CD4-positive, alpha-beta T cell treated with Interferon alpha-2 for 1 hour (primary cell): ENCODE measurements around the gene SELENOI.

Experiments
- DNase-seq, 2 donors: peaks; one replicate each; pipeline ENCODE4 v3.0.0-alpha.2; 2020 to 2022

Gene SELENOI

DNA sequence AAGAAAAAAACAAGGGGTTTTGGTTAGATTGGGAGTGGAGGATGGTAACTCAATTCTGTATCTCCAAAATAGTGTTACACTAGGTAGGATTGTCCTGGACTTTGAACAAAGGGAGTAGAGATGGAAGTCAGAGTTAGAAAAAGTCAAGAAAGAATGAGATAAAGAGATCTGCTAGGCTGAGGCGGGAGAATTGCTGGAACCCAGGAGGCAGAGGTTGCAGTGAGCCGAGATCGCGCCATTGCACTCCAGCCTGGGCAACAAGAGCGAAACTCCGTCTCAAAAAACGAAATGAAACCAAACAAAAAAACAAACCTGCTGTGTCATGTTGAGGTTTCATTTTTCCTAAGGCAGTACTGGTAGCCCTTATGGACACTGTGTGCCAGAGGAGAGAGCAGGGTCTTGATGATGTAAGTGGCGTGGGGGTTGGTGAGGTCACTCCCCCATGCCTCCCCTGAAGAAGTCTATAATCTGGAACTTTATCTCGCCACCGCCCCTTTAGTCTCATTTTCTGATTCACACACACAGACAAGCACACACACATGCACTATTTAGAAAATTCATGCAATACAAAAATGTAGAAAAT lies 66.2 kb downstream of the SELENOI start:
- peak; percentile 19 to 28 for DNase-seq

DNA sequence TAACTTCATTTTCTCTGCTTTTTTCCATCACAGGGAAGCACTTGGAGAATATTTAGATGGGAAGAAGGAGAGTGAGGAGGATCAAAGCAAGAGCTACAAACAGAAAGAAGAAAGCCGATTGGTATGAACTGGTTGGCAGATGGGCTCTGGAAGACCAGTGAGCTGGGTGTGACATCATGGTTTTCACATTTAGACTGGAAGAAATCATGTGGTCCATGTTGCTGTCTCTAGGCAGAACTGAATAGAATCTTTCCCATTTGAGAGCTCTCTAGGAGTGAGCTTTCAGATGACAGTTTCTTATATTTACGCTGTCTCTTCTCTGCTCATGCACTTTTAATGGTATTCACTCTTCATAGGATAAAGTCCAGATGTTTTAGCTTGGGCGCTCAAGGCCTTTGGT lies 68.4 kb downstream of the SELENOI start:
- DNase-seq = no peak

DNA sequence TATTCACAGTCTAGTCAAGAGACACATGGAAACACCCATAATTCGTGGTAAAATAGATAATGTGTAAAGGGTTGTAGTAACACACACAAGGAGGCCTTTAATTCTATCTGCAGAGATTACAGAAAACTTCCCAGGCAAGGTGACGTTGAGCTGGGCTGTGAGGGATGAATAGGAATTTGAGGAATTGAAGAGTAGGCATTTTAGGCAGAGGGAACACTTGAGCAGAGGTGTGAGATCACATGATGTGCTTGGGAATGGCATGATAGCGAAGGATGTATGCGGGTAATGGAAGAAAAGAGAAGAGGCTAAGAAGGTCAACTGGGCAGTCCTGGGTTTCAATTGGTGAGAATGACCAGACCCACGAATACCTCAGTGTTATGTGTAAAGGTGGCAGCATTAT lies 76.0 kb downstream of the SELENOI start:
- no peak for DNase-seq

DNA sequence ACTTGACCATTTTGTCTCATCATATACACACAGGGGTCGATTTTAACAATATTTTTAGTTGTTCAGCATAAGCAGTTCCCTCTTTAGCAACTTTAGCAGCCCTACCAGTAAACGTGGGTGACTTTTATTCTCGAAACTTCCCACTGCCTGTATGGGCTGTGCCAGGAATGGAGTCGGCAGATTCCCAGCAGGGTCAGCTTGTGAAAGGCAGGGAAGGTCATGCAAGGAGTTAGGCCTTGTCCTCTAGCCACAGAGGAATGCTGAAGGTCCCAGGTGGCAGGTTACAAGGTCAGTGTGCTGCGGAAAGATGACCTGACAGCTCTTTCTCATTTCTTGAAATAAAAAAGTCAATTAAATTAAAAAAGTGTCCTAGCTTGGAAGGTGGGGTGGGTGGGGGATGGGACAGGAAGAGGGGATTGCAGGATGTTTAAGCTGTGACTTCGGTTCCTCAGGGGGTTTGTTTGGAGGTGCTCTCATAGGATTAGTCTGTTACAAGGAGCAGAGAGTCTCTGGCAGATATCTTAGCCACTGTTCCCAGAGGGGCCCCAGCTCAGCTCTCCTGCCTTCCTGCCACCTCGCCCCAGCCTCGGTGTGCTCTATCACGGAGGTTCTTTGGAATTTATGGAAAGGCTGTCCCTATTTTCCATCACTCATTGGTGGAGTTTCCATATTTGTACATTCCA lies 77.1 kb downstream of the SELENOI start:
- no peak for DNase-seq

DNA sequence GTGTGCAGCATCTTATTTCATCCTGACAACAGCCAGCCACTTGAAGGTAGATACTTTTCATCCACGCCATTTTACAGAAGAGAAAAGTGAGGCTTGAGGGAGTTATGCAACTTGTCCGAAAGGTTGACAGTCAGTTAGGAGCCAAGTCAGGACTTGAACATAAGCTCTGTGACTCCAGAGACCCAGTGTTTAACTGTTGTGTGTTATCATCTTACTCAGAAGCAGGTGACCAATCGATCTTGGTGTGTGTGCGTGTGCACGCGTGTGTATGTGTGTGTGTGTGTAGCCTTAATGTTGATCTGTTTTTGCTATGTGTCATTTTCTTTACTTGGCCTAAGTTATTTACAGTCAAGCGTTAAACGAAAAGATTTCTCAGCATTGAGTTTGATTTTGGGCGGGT lies 77.8 kb downstream of the SELENOI start:
- DNase-seq = no peak

DNA sequence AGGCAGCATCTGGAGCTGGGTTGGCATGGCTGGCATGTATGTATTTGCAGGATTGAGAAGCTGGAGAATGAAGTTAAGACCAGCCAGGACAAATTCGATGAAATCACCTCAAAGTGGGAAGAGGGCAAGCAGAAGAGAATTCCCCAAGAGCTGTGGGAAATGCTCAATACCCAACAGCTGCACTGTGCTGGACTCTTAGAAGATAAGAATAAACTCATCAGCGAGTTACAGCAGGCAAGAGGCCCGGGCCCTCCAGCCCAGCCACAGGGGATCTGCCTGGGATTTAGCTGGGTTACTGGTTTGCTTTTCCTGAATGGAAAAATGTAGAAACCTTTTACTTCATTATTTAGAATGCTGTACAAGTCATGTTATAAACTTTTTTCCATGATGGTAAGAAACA lies 78.3 kb downstream of the SELENOI start:
- DNase-seq = no peak

DNA sequence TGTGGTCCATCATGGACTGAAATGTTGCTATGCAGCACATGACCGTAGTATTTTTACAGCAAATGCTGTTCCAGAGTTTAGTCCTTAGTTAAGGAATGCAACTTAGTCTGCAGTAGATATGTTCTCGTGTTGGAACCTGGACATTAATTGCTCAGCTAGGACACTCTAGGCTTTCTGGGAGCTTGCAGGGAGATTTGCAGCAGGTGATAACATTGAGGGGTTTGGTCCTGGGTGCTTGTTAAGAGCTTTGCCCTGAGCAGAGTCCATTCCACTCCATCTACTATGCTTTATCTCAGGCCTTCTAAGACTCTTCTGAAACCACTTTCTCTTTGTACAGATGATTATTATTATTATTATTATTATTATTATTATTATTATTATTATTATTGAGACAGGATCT lies 82.9 kb downstream of the SELENOI start:
- no peak for DNase-seq

DNA sequence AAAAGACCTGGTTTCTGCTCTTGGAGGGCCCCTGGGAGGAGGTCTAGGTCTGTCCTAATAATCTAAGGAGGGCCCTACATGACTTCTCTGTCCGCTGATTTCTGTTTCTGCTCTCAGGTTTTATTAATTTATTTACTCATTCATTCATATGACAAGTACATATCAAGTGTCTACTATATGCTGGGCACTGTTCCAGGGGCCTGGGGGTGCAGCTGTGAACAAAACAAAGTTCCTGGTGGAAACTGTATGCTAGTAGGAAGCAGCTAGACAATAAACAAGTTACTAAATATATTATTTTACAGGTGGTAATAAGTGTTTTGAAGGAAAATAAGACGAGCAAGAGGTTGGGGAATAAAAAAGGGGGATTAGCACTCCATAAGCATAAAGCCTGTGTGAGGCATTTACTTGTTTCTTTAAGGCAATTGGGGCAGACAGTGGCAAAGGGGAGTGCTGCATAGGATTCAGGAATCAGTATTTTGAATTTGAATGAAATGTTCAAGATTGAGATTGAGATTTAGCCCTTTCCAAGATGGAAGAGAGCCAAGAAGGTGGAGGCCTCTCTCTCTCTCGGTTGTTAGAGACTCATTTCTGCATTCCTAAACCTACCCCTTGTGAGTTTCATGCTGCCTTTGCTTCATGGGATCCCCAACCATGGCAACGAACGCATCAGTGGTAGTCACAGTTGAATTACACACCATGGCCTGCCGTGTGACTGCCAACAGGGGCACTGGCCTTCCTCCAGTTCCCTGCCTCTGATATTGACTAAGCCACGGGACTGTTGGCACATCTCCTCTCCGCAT lies 84.0 kb downstream of the SELENOI start:
- no peak for DNase-seq

DNA sequence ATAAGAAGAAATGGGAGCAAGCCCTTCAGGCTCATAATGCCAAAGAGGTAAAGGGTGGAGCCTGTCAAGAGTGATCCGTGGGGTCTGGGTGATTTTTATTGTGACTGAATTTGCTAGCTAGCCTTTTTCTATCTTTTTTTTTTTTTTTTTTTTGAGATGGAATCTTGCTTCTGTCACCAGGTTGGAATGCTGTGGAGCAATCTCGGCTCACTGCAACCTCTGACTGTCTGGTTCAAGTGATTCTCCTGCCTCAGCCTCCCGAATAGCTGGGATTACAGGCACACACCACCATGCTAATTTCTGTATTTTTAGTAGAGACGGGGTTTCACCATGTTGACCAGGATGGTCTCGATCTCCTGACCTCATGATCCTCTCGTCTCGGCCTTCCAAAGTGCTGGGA lies 84.9 kb downstream of the SELENOI start:
- no peak for DNase-seq

DNA sequence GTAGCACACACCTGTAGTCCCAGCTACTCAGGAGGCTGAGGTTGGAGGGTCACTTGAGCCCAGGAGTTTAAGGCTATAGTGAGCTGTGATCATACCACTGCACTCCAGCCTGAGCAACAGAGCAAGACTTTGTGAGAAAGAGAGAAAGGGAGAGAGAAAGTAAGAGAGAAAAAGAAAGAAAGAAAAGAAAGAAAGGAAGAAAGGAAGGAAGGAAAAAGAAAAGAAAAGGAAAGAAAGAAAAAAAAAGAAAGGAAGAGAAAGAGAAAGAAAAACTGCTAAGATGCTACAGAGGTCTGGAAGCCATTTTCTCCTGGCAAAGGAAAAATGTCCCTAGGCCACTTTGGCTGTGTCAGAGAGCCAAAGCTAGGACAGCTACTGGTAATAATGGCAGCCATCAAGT lies 86.4 kb downstream of the SELENOI start:
- DNase-seq = no peak

DNA sequence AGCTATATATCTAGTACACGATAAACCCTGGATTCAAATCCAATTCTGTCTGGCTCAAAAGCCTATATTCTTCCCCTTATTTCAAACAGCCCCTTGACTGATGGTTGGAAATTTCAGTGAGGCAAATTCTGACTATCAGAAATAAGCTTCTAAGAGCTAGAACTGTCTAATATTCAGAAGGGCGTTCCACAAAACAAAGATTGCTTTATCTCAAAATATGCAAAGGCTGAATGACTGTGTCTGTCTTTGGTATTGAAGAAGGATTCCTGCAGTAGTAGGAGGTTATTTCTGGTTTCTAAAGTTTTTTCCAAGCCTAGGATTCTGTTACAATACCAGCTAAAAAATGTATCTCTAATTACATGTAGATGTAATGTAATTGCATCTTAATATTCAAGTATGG lies 86.9 kb downstream of the SELENOI start:
- no peak for DNase-seq

DNA sequence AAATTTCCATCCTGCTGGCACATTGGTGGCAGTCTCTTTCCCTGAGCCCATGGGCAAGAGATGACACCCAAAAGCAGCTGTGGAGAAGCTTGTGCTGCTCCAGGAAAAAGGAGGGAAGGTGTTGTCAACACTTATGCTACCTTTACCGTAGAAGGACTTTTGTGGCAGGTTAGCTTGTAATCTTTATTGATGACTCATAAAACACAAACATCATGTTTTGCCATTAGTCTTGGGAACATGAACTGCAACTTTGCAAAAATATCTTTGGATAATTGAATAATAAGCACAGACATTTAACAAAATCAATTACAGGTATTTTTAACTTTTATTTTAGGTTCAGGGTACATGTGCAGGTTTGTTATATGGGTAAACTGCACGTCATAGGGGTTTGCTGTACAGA lies 89.2 kb downstream of the SELENOI start:
- no peak for DNase-seq

DNA sequence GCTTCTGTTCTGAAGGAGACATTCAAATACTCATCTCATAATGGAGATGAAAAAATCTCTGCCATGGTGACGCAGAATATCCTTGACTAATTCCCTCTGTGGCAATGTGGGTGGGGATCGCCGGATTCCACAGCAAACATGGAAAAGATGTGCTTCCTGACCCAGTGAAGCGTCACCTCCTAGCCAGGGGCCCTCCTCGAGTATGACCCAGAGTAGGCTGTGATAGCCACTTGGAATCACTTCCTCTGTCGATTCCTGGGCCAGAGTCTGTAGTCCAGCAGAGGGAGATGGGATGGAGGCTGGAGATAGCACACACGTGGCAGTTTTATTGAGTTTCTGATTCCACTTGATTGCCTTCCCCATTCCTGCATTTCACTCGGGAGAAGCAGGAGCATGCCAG lies 92.6 kb downstream of the SELENOI start:
- DNase-seq = no peak

DNA sequence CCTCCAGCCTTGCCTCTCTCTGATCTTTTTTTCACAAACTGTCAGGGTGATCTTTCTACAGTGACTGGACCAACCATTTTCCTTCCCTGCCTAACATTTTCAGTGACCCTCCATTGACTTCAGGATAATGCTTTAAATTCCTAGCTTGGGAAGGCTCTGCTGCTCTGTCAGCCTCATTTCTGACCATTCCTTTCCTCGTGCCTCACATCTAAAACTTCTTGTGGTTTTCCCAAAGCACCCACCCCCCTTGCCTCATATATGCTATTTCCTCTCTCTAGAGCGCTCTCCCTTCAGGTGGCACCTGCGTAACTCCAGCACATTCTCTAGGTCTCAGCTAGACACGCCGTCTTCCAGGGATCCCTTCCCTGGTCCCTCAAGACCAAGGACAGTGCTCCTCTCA lies 93.0 kb downstream of the SELENOI start:
- no peak for DNase-seq

DNA sequence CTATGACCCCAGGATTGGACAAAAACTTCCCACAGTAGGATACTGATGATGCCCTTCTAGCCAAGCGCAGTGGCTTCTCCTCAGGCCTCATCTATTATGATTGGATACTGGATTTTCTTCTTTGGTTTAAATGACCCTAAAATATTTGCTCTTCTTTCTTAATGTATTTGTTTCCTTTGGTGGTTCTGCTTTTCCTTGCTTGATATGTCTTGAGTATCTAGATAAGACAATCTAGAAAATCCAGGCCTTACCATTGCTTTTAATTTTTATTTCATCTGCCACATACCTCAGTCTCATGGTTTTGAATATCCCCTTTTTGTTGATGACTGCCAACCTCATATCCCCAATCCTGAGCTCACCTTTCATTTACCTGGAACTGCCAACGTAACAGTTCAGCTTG lies 96.4 kb downstream of the SELENOI start:
- DNase-seq = no peak

DNA sequence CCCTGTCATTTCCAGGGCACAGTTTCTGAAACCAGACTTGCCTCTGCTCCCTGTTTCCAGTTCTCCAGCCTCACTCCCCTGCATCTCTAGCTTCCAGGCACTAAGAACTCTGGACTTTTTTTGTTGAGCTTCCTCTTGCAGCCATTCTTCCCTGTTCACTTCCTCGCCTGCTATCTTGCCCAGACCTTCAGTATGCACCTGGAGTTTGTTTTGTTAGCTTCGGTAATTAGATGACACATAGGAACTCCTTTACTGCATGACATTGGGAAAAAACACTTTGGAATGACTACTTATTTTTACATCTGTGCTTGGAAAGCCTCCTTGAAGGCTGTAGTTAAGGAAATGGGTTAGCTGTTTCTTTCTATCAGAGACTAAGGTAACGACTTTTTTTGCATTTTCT lies 96.8 kb downstream of the SELENOI start:
- DNase-seq = no peak

DNA sequence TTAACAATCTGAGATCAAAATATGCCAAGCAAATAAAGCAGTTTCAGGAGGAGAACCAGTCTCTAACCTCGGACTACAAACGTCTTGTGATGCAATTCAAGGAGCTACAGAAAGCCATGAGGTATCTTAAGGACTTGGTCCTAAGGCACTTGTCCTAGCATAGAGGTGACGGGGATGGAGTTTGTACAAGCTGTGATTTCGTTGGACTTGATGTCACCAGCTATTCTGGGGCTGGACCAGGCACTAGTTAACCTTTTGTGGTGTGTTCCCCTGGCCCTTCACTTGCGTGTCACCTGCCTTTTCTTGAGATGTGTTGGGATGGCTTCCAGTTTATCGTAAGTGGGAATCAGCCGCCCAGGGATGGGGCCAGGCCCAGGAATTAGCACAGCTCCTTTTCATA lies 98.3 kb downstream of the SELENOI start:
- no peak for DNase-seq
